Common myeloid progenitor, CD34-positive (primary cell): ENCODE measurements around the gene GAST.
"Not testable (repeated sequence)": the region's sequence is repeated elsewhere in the genome, so short reads cannot be mapped to it uniquely, and the experiment has no call there.

Source experiments
- CTCF ChIA-PET: fragments of 350-600 bp; sonication (Branson Sonifier 250); formaldehyde crosslinking; loops from one replicate; lab custom pipeline; 2021; ENCODE audit warnings: antibody characterized with exemption; lab: Charles Lee
- POLR2A ChIA-PET: fragments of 350-600 bp; sonication (Branson Sonifier 250); formaldehyde crosslinking; loops from one replicate; lab custom pipeline; 2021; ENCODE audit warnings: antibody characterized with exemption; lab: Charles Lee
- DNase-seq, 3 donors: peaks; one replicate each; pipeline versions ENCODE4 v3.0.0 to v3.0.0-alpha.2; 2013
- H3K27ac ChIP-seq, 2 experiments: 1 replicate in 1 of 2; 2 replicates in 1 of 2; pipeline ENCODE4 v1.7.0; 2013; ENCODE audit warnings: inconsistent platforms in 2 of 2, low read length in 2 of 2, mild to moderate bottlenecking in 2 of 2, low read depth in 1 of 2, moderate library complexity in 1 of 2; ENCODE audit not compliant: severe bottlenecking in 2 of 2, insufficient read depth in 1 of 2, poor library complexity in 1 of 2
- H3K27me3 ChIP-seq, 5 experiments: replicated peaks in 2 of 5; 1 replicate in 3 of 5; 2 replicates in 2 of 5; pipeline versions ENCODE4 v1.6.1 to v1.7.0; 2013; ENCODE audit warnings: low read length in 4 of 5, mild to moderate bottlenecking in 2 of 5, moderate library complexity in 2 of 5, inconsistent platforms in 1 of 5; ENCODE audit not compliant: insufficient read depth in 5 of 5, control insufficient read depth in 4 of 5
- H3K36me3 ChIP-seq, 4 experiments: 1 replicate in 2 of 4; 2 replicates in 2 of 4; pipeline versions ENCODE4 v1.6.1 to v1.7.0; 2013; ENCODE audit warnings: low read length in 3 of 4, control low read depth in 1 of 4, mild to moderate bottlenecking in 1 of 4; ENCODE audit not compliant: control insufficient read depth in 4 of 4, insufficient read depth in 4 of 4
- H3K4me1 ChIP-seq, 4 experiments: 1 replicate in 3 of 4; 2 replicates in 1 of 4; pipeline versions ENCODE4 v1.6.1 to v1.7.1; 2013; ENCODE audit warnings: low read length in 3 of 4, mild to moderate bottlenecking in 3 of 4, control low read depth in 1 of 4, inconsistent platforms in 1 of 4, moderate library complexity in 1 of 4; ENCODE audit not compliant: control insufficient read depth in 4 of 4, insufficient read depth in 4 of 4; ENCODE audit errors: control extremely low read depth in 1 of 4
- H3K4me3 ChIP-seq, 7 experiments: 1 replicate in 4 of 7; 2 replicates in 3 of 7; pipeline versions ENCODE4 v1.5.1 to v1.7.0; 2013; ENCODE audit warnings: mild to moderate bottlenecking in 7 of 7, low read length in 6 of 7, moderate library complexity in 6 of 7, inconsistent platforms in 2 of 7, low read depth in 2 of 7, control low read depth in 1 of 7; ENCODE audit not compliant: insufficient read depth in 4 of 7, control insufficient read depth in 1 of 7; ENCODE audit errors: extremely low read depth in 1 of 7
- H3K9me3 ChIP-seq, 5 experiments: 1 replicate in 4 of 5; 2 replicates in 1 of 5; pipeline versions ENCODE4 v1.6.1 to v1.7.1; 2013; ENCODE audit warnings: low read length in 4 of 5, mild to moderate bottlenecking in 2 of 5, inconsistent platforms in 1 of 5, low read depth in 1 of 5, moderate library complexity in 1 of 5; ENCODE audit not compliant: control insufficient read depth in 4 of 5, insufficient read depth in 2 of 5; ENCODE audit errors: control extremely low read depth in 1 of 5
- WGBS: methylation state at CpG from one replicate; pipeline ENCODE4 v1.1.5; 2013; ENCODE audit not compliant: insufficient coverage; 5-methylcytosine and 5-hydroxymethylcytosine counted together

GAST gene

DNA sequence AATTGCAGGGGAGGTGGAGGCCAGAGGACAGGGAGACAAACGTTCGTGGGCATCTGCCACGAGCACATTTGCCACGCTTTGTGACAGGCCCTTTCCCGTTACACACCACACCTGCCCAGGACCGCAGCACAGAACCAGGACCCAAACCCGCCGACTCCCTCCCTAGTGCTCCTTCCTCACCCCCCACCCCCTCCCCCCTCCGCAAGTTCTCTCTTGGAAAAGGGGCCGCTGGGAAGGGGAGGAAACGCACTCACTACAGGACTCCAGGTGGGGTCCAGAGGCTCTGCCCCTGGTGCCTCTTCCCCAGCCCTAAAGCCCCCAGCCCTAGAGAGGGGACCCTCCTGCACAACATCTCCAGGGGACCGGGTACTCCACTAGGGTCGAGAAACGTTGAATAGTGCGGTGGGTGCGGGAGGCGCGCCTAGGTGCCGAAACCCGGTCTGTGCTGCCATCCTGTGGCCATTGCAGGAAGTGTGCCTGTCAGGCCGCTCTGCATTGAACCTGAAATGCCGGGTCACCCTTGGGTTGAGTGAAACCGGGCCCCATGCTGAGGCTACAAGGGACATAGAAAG, 45.3 kb upstream of the GAST start:
- no peaks in the 10 kb centered on the region for H3K36me3 ChIP-seq
- H3K27ac ChIP-seq: peak overlapping the region in 1 of 2 experiments; percentile 43
- 0% methylated on average over 14 of the region's 23 CpGs for WGBS
- H3K4me3 ChIP-seq: peak overlapping the region in 6 of 7 experiments; percentile 46 to 80 (median 60)
- POLR2A ChIA-PET: interaction anchor here (0.7 to 5.0 kb wide), 2 partner anchors 12 to 22 kb away, joined by 3 to 30 read pairs; partner anchors contain the start of gene EIF1
- peak; percentile 76 to 87 (median 85) for DNase-seq
- H3K4me1 ChIP-seq: peaks cover 0 to 37% (median 30%) of the 10 kb centered on the region in 4 experiments
- H3K27me3 ChIP-seq: no peaks in the 10 kb centered on the region
- CTCF ChIA-PET: interaction anchor here (0.9 to 12.2 kb wide), 11 partner anchors 9 to 808 kb away, joined by 4 to 239 read pairs (median 13); partner anchors contain the start of gene EIF1
- H3K9me3 ChIP-seq: no peaks in the 10 kb centered on the region

DNA sequence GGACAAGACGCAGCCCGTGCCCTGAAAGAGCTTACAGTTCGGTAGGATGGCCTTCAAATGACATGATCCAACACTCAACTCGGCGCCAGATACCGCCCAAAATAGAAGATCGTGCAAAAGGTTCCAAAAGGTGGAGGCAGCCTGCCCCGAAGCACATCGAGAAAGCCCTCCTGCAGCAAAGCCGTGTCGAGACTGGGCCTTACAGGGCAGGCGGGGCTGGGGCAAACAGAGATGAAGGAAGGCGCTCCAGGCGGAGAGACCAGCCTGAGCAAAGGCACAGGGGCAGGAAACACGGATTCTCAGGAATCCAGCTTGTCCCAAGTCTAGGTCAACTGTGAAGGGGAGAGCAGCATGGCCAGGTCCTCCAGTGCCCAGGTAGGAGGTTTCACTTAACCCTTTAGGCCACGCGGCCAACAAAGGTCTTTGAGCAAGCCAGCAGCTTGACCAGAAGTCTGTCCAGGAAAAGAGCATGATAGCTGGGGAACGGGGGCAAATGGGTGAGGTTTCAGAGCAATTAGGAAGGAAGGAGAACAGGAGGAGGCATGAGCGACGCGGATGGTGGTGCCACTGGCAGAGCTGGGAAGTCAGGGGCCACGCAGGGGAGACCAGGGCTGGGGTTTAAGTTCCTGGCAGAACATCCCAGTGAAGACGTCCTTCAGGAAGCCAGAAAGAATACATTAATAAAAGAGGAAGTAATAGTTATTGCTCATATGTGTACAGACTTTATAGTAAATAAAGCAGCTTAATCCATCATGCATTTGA, 44.7 kb upstream of the GAST start:
- ChIA-PET CTCF (interaction anchor here (0.6 to 12.2 kb wide), 14 partner anchors 8 to 838 kb away, joined by 3 to 239 read pairs (median 6); partner anchors contain the start of gene EIF1), POLR2A (interaction anchor here (0.7 to 5.0 kb wide), 4 partner anchors 11 to 21 kb away, joined by 3 to 30 read pairs (median 3); partner anchors contain the start of gene EIF1)
- peak in 2 of 3 donors; percentile 57 to 62 for DNase-seq
- peak overlapping the region in 1 of 2 experiments; percentile 14 for H3K27ac ChIP-seq
- peaks cover 0 to 37% (median 30%) of the 10 kb centered on the region in 4 experiments for H3K4me1 ChIP-seq
- no peaks in the 10 kb centered on the region for H3K36me3 ChIP-seq
- H3K4me3 ChIP-seq: peak overlapping the region in 4 of 7 experiments; percentile 49 to 80 (median 67)
- WGBS: 41% methylated on average over 21 of the region's 23 CpGs
- no peaks in the 10 kb centered on the region for H3K9me3 ChIP-seq
- H3K27me3 ChIP-seq: no peaks in the 10 kb centered on the region

DNA sequence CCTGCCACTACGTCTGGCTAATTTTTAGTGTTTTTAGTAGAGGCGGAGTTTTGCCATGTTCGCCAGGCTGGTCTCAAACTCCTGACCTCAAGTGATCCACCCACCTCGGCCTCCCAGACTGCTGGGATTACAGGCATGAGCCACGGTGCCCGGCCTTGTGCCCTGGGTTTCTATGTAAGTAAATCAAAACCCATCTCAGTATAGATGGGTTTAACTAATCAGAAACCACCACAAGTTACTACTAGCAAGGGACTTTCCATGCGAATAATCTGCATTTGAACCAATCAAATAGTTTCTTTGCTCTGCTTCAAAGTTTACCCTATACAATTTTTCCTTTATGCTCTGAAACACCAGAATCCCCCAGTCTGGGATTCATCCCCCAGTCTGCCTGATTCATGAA, 40.0 kb upstream of the GAST start:
- WGBS: 95% methylated on average over 7 of the region's 7 CpGs
- DNase-seq: no peak
- POLR2A ChIA-PET: no interaction called here

DNA sequence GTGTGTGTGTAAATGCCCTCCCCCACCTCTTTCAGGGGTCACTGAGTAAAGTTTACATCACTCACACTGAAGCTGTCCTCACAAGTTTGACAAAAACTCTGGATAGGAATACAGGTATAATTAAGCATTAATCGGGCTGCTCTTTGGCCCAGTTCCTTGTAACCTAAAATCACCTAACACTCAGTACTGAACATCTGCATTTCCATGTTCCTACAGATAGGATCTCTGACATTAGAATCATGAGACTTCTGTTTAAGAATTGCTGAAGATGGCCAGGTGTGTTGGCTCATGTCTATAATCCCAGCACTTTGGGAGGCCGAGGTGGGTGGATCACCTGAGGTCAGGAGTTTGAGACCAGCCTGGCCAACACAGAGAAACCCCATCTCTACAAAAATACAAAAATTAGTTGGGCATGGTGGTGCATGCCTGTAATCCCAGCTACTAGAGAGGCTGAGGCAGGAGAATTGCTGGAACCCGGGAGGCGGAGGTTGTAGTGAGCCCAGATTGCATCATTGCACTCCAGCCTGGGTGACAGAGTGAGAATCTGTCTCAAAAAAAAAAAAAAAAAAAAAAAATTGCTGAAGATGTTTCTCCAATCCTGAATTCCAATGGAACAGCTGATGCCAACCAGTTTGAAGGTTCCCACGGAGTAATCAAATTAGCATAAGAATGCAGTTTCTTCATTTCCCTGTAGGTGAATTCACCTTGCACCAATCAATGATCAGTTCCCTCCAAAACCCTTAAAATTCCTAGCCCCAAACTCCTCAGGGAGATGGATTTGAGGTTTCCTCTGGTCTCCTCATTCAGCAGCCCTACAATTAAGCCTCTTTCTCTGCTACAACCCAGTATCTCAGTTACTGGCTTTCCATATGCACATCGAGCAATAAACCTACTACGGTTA, 36.7 kb upstream of the GAST start:
- peaks cover 12 to 47% (median 39%) of the 10 kb centered on the region in 4 experiments for H3K4me1 ChIP-seq
- H3K4me3 ChIP-seq, POLR2A ChIA-PET, H3K9me3 ChIP-seq, H3K27me3 ChIP-seq, H3K27ac ChIP-seq, H3K36me3 ChIP-seq, DNase-seq: not testable (repeated sequence)
- CTCF ChIA-PET: interaction anchor here (1.9 to 7.5 kb wide), 3 partner anchors 9 to 15 kb away, joined by 11 to 91 read pairs (median 21); partner anchors contain the start of gene EIF1
- WGBS: 100% methylated on average over 3 of the region's 7 CpGs

More for the DNA sequence above, 40.0 kb upstream of the GAST start:
- H3K4me3 ChIP-seq: no peak overlapping the region
- H3K27me3 ChIP-seq: no peaks in the 10 kb centered on the region
- CTCF ChIA-PET: interaction anchor here (0.6 to 1.7 kb wide), 3 partner anchors 13 to 174 kb away, joined by 3 to 5 read pairs (median 3); no protein-coding TSS in a partner anchor
- no peaks in the 10 kb centered on the region for H3K9me3 ChIP-seq
- no peak overlapping the region for H3K27ac ChIP-seq
- H3K36me3 ChIP-seq: no peaks in the 10 kb centered on the region
- H3K4me1 ChIP-seq: peaks cover 8 to 35% (median 27%) of the 10 kb centered on the region in 4 experiments

DNA sequence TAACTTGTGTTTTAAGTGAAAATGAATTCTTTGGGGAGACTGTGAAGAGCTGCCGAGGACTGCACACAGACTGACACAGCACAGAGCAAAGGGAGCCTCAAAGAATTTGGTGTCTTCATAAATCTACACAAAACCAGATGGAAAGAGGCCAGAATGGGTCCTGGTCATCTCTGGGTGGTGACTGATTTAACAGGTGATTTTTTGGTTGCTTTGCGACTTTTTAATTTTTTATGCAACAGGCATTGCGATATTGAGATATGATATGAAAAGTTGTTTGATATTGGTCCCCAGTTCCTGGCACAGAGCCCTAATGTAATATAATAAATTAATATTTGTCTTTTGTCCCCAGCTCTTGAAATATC, 36.1 kb upstream of the GAST start:
- Histone ChIP-seq H3K36me3 (no peaks in the 10 kb centered on the region), H3K4me1 (peaks cover 12 to 52% (median 43%) of the 10 kb centered on the region in 4 experiments), H3K4me3 (no peak overlapping the region), H3K27ac (no peak overlapping the region), H3K27me3 (no peaks in the 10 kb centered on the region), H3K9me3 (no peaks in the 10 kb centered on the region)
- CTCF ChIA-PET: interaction anchor here (1.9 to 7.5 kb wide), 3 partner anchors 9 to 14 kb away, joined by 11 to 91 read pairs (median 21); partner anchors contain the start of gene EIF1
- WGBS: no CpG with 5 or more reads among the region's 3 CpGs
- POLR2A ChIA-PET: no interaction called here
- DNase-seq: peak in 1 of 3 donors; percentile 32

DNA sequence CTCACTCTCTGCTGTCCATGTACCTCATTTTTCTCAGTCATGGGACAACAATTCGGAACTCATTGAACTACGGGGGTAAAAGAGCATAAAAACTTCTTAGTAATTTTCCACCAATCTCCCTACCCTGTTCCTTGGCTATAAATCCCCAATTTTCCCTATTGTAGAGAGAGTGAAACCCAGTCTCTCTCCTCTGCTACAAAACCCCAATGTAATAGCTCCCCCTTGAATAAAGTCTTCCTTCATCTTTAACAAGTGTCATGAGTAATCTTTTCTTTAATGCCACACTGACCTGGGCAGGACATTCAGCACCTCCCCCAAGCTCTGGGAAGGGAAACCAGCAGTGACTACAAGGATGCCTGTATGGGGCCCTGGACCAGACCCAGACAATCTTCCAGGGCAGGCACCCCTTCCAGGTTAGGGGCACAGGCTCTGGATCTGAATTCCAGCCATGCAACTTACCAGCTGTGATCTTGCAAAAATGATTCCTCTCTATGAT, 33.7 kb upstream of the GAST start:
- Histone ChIP-seq H3K36me3 (no peaks in the 10 kb centered on the region), H3K4me1 (peaks cover 12 to 68% (median 58%) of the 10 kb centered on the region in 4 experiments), H3K27me3 (no peaks in the 10 kb centered on the region), H3K9me3 (no peaks in the 10 kb centered on the region), H3K27ac (peak overlapping the region; percentile 62 to 90), H3K4me3 (peak overlapping the region in 6 of 7 experiments; percentile 28 to 83 (median 53))
- CTCF ChIA-PET: interaction anchor here (1.0 to 7.5 kb wide), 6 partner anchors 10 to 29 kb away, joined by 3 to 91 read pairs (median 15); partner anchors contain the start of gene EIF1
- POLR2A ChIA-PET: interaction anchor here (0.7 to 5.1 kb wide), 5 partner anchors 10 to 82 kb away, joined by 3 to 86 read pairs (median 3); partner anchors contain the start of gene EIF1
- no CpG with 5 or more reads among the region's 2 CpGs for WGBS
- peak in 1 of 3 donors; percentile 48 for DNase-seq
